Measurements from ENCODE around the gene SLC38A4. TPM values are rescaled to one million over a fixed set of nuclear protein-coding genes. Genes with fewer than 3 reads are reported as not detected.
"Not testable (repeated sequence)": the region's sequence is repeated elsewhere in the genome, so short reads cannot be mapped to it uniquely, and the experiment has no call there.

Gene SLC38A4, protein sequence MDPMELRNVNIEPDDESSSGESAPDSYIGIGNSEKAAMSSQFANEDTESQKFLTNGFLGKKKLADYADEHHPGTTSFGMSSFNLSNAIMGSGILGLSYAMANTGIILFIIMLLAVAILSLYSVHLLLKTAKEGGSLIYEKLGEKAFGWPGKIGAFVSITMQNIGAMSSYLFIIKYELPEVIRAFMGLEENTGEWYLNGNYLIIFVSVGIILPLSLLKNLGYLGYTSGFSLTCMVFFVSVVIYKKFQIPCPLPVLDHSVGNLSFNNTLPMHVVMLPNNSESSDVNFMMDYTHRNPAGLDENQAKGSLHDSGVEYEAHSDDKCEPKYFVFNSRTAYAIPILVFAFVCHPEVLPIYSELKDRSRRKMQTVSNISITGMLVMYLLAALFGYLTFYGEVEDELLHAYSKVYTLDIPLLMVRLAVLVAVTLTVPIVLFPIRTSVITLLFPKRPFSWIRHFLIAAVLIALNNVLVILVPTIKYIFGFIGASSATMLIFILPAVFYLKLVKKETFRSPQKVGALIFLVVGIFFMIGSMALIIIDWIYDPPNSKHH
- 37.1 TPM for total RNA-seq

DNA sequence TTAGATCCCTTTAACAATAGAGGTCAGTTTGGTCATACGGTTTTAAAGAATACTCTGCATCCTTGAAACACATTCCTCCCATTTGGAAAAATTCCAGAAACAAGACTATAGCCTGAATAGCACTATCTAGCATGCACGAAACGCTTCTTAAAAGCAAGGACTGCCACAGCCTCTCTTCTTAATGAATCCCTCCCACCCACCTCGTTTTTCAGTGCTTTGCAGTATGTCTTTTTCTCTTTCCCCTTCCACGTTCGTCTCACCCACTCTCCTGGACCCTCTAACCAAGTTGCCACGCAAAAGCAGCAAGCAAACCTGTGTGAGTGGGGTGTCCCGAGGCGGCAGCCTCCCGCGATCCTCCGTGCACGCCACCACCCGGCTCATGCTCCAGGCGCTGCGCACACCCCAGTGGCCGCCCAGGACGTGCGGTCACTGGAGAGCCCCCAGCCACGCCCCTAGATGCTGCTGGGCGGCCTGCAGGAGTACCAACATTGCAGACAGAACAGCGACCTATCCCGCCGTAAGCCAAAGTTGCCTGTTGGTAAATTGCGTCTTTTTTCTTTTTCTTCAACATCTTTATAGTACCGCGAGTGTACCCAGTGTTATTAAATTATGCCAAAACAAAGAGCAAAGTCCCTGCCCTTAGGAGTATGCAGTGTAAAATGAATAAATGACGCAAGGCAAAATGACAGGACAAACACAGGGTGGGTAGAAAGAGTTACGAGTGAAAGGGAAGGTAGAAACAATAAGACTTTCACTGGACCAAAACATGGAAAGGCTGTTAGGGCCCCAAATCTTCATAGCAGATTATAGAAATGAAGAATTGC, at the start of gene SLC38A4:
Gene SLC38A4, minus strand, starts transcription at position 407 of the 824 bp plus-strand sequence. CDS start 32,926 bp downstream, outside the sequence.
- DNase-seq (ENCODE audit: low spot score): no peak

GRCh38 chr12:46875095-46875494, 49.3 kb upstream of the SLC38A4 start:
- DNase-seq (ENCODE audit: low spot score): no peak

- no peak for DNase-seq (ENCODE audit: low spot score)
These were observed 48.8 kb upstream of the SLC38A4 start for GRCh38 chr12:46874642-46875041.

DNA sequence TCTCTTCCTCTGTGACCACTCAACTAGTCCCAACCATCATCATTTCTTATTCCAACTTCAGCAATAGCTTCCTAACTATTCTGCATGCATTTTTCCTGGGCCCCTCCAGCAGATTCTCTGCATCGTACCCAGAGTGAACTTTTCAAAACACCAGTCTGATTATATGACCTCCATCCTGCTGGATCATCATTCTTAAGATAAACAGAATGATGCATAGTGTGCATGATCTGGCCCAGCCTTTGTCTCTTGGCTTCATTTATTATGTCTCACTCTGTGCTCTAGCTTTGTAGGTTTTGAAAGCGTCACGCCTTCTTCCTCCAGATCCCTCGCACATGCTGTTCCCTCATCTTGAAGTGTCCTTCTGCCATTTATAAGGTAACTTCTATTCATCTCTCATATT, 46.3 kb upstream of the SLC38A4 start:
- DNase-seq (ENCODE audit: low spot score): no peak

DNA sequence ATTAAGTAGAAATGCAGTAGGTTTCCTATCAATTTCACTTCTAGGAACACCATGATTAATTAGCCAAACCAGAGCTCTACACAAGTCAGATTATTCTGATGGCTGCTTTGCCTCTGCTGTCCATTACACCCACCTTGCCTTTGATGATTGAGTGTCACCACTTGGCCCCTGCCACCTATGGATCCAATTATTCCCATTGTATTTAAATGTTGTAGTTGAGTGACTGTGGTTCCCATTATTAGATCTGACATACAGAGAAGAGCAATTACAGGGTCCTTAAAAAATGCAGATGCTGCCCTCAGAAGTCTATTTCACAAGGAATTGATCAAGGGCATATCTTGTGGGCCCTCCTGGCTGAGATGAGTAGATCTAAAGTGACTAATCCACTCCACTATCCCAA, 39.5 kb upstream of the SLC38A4 start:
- no peak for DNase-seq (ENCODE audit: low spot score)

GRCh38 chr12:46858368-46858767, 32.6 kb upstream of the SLC38A4 start:
- DNase-seq (ENCODE audit: low spot score): no peak

- no peak for DNase-seq (ENCODE audit: low spot score)
These were observed 31.7 kb upstream of the SLC38A4 start for GRCh38 chr12:46857486-46857885.

DNA sequence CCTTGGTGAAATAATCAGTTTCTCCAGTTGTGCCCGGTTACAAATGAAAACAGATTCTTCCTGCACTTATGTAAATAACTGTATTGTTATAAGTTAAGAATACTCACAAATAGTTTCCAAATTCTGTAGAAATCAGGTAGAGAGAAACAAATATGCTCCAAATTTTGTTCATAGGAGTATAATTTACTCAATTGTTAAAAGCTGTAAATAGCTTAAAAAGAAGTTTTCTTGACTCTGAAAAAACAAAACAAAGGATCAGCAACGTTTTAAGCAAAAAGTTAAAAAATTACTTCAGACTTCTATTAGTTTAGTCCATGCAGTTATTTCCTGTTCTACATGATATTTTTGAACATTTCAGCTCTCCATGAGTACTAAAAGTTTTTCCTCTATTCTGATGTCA, 30.0 kb upstream of the SLC38A4 start:
- no peak for DNase-seq (ENCODE audit: low spot score)

- DNase-seq (ENCODE audit: low spot score): not testable (repeated sequence)
These were observed 28.4 kb upstream of the SLC38A4 start for GRCh38 chr12:46854188-46854587.

DNA sequence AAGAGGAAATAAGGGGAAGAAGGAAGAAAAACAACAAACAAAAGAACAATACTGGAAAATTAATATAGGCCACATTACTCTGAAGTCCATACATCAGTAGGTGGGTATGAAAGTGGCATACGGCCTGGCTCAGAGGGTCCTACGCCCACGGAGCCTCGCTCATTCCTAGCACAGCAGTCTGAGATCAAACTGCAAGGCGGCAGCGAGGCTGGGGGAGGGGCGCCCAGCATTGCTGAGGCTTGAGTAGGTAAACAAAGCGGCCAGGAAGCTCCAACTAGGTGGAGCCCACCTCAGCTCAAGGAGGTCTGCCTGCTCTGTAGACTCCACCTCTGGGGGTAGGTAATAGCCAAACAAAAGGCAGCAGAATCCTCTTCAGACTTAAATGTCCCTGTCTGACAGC, 23.0 kb upstream of the SLC38A4 start:
- DNase-seq (ENCODE audit: low spot score): not testable (repeated sequence)

DNA sequence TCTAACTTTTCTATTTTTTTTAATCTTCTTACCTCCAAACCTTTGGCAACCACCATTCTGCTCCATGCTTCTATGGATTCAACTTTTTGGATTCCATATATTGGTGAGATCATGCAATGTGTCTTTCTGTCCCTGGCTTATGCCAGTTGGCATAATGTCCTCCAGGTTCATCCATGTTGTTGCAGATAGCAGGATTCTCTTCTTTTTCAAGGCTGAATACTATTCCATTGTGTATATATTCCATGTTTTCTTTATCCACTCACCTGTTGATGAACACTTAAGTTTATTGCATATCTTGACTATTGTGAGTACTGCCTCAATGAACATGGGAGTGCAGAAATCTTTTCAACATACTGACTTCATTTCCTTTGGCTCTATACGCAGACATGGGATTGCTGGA, 21.2 kb upstream of the SLC38A4 start:
- DNase-seq (ENCODE audit: low spot score): no peak

DNA sequence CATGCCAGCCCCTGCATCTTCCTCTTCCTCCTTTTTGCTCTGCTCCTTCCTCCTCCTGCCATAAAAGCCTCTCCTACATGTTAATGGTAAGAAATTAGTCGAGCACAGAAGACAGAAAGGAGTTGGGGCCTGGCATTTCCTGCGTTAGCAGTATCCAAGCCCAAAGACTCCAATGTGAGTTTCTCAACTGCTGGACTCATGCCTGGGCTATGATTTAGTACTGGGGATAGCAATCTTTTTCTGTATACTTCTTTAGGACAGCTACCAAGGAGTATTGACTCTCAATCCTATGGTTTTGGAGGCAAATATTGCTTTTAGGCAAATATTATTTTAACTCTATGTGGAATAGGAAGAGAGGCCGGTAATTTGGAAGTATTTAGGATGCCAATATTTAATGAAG, 18.0 kb upstream of the SLC38A4 start:
- no peak for DNase-seq (ENCODE audit: low spot score)

DNA sequence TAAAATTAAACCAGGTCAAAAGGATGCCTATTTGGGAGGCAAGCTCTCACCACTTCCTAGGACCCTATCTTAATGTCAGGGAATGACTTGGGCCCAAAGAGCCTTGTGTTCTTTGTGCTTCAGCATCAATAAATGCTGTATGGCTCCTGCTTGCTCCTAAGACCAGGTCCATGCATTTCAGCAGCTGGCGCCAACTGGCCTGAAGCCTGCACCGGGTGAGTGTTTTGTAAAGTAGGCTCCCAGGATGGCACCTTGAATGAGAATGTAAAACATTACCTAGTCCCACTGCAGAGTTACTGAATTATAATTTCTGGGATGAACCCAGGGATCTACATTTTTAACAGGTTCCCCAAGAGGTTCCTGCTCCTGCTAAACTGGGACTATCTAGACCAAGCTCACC, 16.1 kb upstream of the SLC38A4 start:
- DNase-seq (ENCODE audit: low spot score): no peak

DNA sequence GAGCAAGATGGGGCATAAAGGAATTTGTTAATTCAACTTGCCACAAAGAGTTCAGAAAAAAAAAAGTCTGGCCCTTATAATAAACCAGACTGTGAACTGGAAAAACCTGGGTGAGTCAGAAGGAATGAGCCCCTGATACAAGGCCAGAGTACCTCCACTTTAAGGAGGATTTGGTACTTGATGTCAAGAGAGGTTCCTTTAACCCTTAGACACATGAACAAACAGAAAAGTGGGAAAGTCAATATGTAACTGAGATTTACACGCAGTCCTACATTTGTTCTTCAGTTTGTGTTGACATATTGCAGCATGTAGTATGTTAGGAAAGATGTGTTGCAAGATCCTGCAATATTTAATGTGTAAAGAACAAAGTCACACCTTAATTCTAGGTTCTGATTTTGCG, 14.2 kb upstream of the SLC38A4 start:
- DNase-seq (ENCODE audit: low spot score): no peak

GRCh38 chr12:46839232-46839631, 13.4 kb upstream of the SLC38A4 start:
- no peak for DNase-seq (ENCODE audit: low spot score)

GRCh38 chr12:46835785-46836184, 10.0 kb upstream of the SLC38A4 start:
- no peak for DNase-seq (ENCODE audit: low spot score)

GRCh38 chr12:46832130-46832704, 6.4 kb upstream of the SLC38A4 start:
- no peak for DNase-seq (ENCODE audit: low spot score)

DNA sequence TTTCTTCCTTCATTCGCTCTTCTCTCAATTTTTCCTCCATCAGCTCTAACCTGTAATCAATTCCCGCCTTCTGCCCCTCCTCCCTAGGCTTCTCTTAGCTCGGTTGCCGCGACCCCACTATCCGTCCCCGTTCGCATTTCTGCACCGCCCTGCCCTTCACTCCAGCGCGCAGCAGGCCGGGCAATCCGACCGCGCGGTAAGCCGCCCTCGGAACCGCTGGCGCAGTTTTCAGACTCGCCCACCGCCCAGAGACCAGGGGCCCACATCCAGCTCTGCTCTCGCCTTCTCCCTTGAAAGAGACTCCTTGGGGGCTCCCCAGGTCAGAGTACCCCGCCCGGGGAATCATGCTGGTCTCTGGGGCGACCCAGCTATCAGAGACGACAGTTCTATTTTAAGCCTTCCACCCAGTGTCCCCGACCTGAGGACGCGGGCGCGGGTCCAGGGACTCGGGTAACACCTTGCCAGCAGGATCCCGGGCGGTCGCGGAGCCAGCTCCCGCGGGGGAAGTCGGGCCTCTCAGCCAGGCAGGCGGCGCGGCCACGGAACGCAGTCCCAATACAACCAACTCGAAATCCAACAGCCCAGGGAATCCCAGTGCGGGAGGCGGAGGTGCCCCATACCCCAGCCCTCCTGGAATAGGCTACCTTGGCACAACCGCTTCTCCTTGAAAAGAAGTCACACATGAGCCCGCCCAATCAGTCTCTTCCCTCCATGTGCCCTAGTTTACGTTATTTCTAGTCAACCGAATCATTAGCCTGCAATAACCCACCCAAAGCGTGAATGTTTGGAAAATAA, 5.7 kb upstream of the SLC38A4 start:
- no peak for DNase-seq (ENCODE audit: low spot score)

DNA sequence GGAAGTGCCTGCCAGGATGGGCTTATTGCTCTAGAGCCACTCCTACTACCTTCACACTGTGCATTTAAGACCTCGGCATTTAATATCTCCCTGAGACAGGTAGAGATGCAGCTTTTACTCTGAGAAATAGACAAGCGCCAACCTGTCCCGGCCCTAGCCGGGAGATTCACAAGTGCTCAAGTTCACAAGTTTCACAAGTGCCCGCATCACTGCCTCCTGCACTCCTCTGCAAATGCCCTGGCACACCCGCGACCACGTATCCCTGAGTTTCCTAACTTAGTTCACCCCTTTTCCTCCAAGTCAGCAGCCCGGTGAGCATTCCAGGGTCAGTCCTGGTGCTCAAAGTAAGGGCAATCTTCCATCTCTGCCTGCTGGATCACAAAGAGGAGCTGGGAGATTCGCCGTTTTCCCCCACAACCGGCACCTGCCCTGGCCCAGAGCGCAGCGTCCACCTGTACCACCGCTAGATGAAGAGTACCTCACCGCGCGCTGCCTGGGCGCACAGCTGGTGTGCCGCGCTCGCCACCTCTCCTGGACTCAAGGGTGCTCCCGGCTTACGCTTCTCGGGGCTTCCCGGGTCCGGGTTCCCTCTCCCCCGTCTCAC, 5.0 kb upstream of the SLC38A4 start:
- no peak for DNase-seq (ENCODE audit: low spot score)

- DNase-seq (ENCODE audit: low spot score): no peak
These were observed 1.1 kb downstream of the SLC38A4 start for GRCh38 chr12:46824709-46825108.

DNA sequence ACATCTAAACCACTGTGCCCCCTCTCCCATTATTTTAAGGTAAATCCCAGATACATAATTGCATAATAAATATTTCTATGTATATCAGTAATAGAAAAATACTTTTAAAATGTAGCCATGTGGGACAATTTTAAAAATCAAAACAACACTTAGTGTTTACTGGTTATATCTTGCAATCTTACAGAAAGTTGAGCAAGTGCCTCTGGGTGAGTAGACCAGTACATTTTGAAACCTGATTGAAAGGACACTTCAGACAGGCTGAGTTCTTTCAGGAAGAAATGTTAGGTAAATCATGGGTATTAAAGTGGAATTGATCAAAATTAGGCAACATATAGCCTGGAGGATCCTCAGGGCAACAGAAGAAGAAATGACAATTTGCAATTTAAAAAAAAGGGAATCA, 7.2 kb downstream of the SLC38A4 start:
- DNase-seq (ENCODE audit: low spot score): no peak

Measured in ureter (tissue), 1 donor.